Renal cortex interstitium (tissue), 11 donors: ENCODE results near the gene RTN4RL2. TPM values are rescaled to one million over a fixed set of nuclear protein-coding genes. Genes with fewer than 3 reads are reported as not detected.

Experiments used
- DNase-seq, 11 donors: peaks; one replicate each; pipeline ENCODE4 v3.0.0-alpha.2; 2013; ENCODE audit warnings: low read depth in 9 of 11, low spot score in 4 of 11; ENCODE audit errors: extremely low read depth in 1 of 11
- polyA plus RNA-seq, 3 donors: library from polyadenylated mRNA; unstranded; fragments of 120-200 nt; gene quantifications; one replicate each; pipeline ENCODE4 v1.2.1, GENCODE V29; 2013; ENCODE audit not compliant: insufficient read length in 3 of 3

RTN4RL2 gene
- polyA plus RNA-seq, 3 donors, result 2.3 to 3.9 (median 2.4) TPM

- DNase-seq, result no peak
Observed at GRCh38 chr11:57475671-57476046, 15.3 kb downstream of the RTN4RL2 start.

DNA sequence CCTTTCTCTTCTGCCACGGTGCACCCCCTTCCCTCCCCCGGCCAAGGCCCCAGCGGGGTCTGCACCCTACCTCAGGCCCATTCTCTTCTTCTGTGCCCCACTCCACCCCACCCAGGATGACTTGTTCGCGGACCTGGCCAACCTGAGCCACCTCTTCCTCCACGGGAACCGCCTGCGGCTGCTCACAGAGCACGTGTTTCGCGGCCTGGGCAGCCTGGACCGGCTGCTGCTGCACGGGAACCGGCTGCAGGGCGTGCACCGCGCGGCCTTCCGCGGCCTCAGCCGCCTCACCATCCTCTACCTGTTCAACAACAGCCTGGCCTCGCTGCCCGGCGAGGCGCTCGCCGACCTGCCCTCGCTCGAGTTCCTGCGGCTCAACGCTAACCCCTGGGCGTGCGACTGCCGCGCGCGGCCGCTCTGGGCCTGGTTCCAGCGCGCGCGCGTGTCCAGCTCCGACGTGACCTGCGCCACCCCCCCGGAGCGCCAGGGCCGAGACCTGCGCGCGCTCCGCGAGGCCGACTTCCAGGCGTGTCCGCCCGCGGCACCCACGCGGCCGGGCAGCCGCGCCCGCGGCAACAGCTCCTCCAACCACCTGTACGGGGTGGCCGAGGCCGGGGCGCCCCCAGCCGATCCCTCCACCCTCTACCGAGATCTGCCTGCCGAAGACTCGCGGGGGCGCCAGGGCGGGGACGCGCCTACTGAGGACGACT, 15.9 kb downstream of the RTN4RL2 start:
- no peak for DNase-seq

DNA sequence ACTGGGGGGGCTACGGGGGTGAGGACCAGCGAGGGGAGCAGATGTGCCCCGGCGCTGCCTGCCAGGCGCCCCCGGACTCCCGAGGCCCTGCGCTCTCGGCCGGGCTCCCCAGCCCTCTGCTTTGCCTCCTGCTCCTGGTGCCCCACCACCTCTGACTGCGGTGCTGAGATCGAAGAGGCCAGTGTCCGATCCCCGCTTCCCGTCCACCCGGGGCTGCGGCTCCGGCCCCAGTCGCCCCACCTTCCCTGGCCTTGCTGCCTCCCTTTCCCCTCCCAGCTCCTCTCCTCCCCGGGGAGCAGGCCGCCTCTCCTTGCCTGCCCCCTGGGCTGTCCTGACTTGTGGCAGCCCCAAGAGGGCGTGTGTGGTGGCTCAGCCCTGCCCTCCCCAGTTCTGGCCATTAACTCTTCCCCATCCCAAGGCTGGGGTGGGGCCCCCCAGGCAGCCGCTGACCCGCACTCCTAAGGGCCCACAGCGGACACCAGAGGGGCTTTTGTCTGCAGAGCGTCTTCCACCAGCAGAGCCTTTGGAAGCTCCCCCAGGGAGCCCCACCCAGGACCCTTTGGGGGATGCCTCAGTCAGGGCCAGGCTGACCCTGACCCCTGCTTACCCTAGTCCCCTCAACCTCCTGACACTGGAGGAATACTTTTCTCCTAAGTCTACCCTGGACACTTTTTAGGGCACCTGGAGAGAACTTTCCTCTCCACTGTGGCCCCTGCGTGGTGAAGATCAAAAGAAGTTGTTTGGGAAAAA, 16.6 kb downstream of the RTN4RL2 start:
- DNase-seq, result no peak

DNA sequence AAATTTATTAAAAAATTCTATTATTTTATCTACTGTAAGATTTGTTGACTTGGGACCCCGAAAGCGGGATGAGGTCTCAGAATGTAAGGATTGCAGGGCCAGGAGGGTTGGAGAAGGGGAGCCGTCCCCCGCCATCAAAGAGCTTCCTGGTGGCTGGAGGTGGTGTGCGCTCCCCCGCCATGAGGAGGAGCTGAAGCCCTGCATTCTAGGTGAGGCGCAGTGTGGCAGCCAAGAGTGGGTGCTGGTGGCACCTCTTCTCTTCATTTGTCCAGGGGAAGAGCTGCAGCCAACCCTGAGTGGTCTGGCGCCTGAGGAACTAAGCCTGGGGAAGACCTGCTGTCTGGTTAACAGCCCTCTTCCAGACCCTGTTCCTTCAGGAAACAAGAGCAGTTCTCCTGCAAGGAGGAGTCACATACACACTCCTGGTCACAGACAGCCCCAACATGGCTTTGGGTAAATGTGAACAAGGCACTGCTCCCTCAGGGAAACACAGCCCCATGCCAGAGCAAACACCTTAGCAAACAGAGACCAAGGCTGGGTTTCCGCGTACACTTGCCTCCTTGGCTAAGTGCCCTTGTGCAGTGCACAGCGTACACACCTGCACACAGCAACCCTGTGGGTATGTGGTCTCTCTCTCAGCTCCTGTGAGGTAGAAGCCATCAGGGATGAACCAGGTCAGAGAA, 17.3 kb downstream of the RTN4RL2 start:
- no peak for DNase-seq

- DNase-seq, result no peak
Observed at GRCh38 chr11:57479021-57479663, 18.8 kb downstream of the RTN4RL2 start.

DNA sequence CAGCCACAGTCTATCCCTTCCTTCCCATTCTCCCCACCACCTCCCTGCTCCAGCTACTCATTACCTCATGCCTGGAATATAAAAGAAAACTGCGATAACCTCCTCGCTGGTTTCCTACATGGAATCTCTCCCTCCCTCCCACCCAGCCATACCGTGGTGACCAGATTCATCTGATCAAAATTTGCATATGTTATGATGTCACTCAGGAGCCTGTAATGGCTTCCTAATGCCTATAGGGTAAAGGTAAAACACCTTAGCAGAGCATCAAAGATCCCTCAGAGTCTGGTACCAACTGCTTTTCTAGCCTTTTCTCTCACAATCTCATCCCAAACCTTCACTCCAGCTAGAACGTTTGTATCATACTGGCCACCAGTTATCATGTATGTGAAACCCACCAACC, 19.6 kb downstream of the RTN4RL2 start:
- no peak for DNase-seq

DNA sequence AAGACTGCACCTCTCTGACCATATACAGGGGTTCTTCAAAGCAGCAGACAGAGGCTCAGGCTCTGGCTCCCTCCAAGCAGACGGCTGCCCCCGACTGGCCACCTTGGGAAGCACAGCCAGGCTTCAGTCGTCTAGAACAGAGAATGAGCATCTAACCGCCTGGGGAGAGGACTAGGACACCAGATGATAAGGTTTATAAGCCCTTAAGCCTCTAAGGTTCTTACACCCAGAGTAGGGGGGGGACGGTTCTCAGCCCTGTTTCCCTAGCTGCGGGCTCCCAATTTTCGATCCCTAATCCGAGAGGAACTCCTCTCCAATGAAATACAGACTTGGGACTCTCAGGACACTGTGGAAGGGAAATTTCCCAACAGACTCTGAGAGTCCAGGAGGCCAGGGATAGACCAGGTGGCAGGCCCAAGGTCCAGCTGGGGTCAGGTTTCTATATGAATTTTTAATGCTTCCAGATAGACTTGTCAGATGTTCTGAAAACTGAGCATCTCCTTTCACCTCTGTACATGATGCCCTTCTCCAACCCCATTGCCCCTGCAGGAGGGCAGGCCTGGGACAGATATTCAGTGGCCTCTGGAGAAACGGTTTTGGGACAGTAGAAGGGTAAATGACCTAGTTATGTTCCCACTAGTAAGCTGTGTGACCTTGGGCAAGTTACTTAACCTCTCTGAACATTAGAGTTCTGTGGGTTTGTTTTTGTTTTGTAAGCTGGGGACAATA, 20.2 kb downstream of the RTN4RL2 start:
- no peak for DNase-seq

DNA sequence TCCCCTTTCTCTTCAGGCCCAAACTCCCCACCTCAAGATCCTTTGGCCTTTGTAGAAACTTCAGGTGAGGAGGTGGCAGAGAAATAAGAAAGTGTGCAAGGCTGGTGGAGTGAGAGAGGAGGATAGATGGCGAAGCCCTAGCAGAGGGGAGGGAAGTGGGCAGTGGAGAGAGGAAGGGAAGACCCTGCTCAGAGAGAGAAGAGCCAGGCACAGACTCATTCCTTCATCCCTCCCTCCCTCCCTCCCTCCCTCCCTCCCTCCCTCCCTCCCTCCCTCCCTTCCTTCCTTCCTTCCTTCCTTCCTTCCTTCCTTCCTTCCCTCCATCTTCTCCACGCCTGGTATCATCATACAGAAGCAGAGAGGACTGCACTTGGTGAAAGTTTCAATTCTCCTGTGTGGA, 21.0 kb downstream of the RTN4RL2 start:
- DNase-seq, result no peak

GRCh38 chr11:57481915-57482781, 21.8 kb downstream of the RTN4RL2 start:
- DNase-seq, result no peak

- DNase-seq, result peak in 2 of 11 donors; percentile 45 to 53
Observed at GRCh38 chr11:57482782-57483561, 22.6 kb downstream of the RTN4RL2 start.

DNA sequence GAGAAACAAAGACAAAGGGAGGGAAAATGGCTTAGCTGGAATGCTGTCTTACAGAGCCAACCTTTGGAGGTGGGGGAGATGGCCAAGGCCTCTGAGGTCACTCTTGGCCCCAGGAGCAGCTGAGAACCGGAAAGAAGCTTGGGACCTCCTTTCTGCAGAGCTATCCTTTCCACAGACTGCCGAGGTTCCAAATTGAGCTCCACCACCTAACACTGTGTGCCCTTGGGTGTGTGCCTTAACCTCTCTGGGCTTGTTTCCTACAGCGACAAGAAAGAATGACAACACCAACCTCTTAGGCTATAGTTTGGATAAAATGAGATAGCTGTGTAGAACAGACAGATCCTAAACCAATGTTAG, 23.2 kb downstream of the RTN4RL2 start:
- DNase-seq, result no peak

- no peak for DNase-seq
Observed at GRCh38 chr11:57484141-57484710, 23.9 kb downstream of the RTN4RL2 start.

DNA sequence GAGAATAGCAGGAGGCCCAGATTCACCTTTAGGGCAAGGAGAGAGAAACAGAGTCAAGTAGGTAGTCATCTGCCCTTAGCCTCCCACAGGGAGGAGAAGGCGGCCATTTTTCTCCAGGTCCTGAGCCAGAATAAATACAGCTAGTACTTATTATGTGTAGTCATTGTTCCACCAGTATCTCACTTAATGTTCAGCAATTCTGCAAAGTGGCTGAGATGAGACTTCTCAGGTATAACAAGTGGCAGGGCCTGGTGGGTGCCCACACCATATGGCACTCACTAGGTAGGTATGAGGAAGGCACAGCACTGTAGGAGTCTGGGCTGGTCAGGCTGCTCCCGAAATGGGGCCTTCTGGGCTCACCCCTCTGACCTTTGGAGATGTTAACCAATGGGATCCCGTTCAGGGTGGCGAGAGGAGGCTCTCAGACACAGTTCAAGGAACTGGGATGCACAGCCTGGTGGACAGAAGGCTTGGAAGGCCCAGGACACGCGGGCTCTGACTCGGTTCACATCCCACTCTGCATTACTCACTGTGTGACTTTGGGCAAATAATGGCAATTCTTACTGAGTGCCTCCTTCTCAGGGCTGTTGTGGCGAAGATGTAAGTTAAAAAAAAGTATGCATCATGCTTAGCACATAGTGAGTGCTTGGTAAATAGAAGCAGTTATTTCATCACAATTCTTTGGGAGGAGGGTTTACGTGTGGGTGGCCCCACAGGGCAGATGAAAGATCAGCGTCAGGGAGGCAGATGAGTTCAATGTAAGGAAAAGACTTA, 25.1 kb downstream of the RTN4RL2 start:
- no peak for DNase-seq

GRCh38 chr11:57487021-57487778, 26.9 kb downstream of the RTN4RL2 start:
- no peak for DNase-seq

- DNase-seq, result no peak
Observed at GRCh38 chr11:57487920-57488659, 27.8 kb downstream of the RTN4RL2 start.
